GM12801 (cell line): ENCODE data around the gene BAX.

ENCODE experiments used
- TF ChIP-seq, protein P1 (sequence below): IDR thresholded peaks from one replicate; pipeline ENCODE4 v1.5.1; 2011; ENCODE audit warnings: control low read depth; ENCODE audit not compliant: insufficient read length; ENCODE audit errors: extremely low read depth

BAX gene

GRCh38 chr19:48988286-48988685, 33.6 kb downstream of the BAX start:
- TF ChIP-seq, protein P1, sequence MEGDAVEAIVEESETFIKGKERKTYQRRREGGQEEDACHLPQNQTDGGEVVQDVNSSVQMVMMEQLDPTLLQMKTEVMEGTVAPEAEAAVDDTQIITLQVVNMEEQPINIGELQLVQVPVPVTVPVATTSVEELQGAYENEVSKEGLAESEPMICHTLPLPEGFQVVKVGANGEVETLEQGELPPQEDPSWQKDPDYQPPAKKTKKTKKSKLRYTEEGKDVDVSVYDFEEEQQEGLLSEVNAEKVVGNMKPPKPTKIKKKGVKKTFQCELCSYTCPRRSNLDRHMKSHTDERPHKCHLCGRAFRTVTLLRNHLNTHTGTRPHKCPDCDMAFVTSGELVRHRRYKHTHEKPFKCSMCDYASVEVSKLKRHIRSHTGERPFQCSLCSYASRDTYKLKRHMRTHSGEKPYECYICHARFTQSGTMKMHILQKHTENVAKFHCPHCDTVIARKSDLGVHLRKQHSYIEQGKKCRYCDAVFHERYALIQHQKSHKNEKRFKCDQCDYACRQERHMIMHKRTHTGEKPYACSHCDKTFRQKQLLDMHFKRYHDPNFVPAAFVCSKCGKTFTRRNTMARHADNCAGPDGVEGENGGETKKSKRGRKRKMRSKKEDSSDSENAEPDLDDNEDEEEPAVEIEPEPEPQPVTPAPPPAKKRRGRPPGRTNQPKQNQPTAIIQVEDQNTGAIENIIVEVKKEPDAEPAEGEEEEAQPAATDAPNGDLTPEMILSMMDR = no peak

DNA sequence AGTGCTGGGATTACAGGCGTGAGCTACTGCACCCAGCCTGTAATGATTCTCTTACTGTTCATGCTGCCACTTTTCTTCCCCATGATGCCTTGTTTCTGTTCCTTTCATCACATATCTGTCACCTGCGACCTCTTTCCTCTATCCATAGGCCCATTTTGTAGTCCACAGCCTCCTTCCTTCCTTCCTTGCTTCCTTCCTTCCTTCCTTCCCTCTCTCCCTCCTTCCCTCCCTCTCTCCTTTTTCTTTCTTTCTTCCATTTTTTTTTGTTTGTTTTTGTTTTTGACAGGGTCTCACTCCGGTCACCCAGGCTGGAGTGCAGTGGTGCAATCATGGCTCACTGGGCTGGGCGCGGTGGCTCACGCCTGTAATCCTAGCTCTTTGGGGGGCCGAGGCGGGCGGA, 34.2 kb downstream of the BAX start:
- TF ChIP-seq, protein P1 = no peak

- TF ChIP-seq, protein P1 = no peak
These were observed 35.1 kb downstream of the BAX start for GRCh38 chr19:48989701-48990291.

DNA sequence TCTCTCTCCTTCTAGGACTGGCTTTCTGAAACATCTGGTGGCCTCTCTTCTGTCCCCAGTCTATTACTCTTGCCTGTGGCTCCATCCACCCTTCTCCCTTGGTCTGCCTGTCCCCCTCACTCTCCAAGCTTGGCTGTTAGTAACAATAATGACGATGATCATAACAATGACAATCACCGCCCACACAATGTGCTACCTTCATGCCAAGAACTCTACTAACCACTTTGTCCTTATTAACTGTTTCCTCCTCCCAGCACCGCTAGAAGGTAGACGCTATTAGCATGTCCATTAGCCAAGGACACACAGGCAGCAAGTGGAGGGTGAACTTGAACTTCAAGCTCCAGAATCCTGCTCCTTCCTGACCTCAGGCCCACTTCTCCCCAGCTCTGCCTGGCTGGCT, 35.7 kb downstream of the BAX start:
- TF ChIP-seq, protein P1 = no peak

- TF ChIP-seq, protein P1 = no peak
These were observed 36.4 kb downstream of the BAX start for GRCh38 chr19:48991011-48991609.

DNA sequence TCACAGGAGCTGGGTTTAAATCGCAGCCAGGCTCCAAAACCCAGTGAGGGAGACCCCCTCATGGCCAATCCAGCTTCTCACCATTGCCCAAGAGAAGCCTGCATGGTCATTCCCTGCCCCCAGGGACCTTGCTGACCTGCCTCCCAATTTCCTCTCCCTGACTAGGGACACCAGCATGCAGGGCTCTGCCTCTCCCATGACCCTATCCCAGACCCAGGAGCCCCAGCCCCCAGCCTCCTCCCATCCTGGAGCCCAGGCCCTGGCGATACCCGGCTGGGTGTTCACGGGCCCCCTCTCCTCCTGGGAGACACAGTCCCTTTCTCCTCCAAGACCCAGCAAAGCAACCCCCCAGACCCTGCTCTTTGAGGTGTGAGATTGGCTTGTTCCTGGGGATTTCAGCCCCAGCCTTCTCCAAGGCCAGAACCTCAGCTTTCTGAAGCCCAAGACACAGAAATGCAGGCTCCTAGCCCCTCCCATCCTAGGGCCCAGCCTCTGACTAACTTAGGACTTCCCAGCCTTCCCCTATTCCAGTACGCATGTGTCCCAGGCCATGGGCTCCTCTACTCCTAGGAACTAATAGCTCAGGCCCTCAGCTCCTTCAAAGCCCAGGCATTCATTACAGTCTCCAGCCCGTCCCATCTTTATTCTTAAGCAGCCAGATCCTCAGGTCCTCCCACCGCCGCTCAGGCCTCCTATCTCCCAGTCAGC, 37.4 kb downstream of the BAX start:
- TF ChIP-seq, protein P1 = no peak

GRCh38 chr19:48992581-48993174, 38.0 kb downstream of the BAX start:
- TF ChIP-seq, protein P1 = no peak
